HepG2 (cell line): ENCODE measurements around the gene CAP2. TPM values are rescaled to one million over a fixed set of nuclear protein-coding genes. Genes with fewer than 3 reads are reported as not detected.

Source experiments
- ATAC-seq: fragments of 200-7000 bp; cut with Tn5 transposase; 3 replicates; pipeline ENCODE4 v1.9.1; 2020; ENCODE audit warnings: mild to moderate bottlenecking, moderate library complexity
- BruUV-seq: library from RNA; stranded (reverse); fragments of 400-500 nt; replicated peaks from 2 replicates; lab custom pipeline; 2021; lab: Mats Ljungman, UMichigan
- CTCF ChIA-PET: fragments of 300-600 bp; formaldehyde crosslinking; extraction: SDS; loops from one replicate; lab custom pipeline; 2021; ENCODE audit warnings: low total read pairs, inconsistent platforms, low intra/inter-chr PET ratio; lab: Yijun Ruan, JAX
- POLR2A ChIA-PET: fragments of 350-600 bp; sonication (Branson Sonifier 250); formaldehyde crosslinking; loops from one replicate; lab custom pipeline; 2020; ENCODE audit warnings: antibody characterized with exemption, inconsistent platforms; lab: Yijun Ruan, JAX
- DNase-seq: peaks from one replicate; pipeline ENCODE4 v3.0.0-alpha.2; 2015; ENCODE audit warnings: low spot score
- FAIRE-seq: peaks from 3 replicates; lab custom pipeline; 2011; peaks lifted over from hg19 to GRCh38; lab: Jason Lieb, UNC
- H2AFZ ChIP-seq: one replicate; pipeline ENCODE4 v1.6.1; 2011; ENCODE audit warnings: low read length, inconsistent platforms
- H3K27ac ChIP-seq: fragments of 300-600 bp; 3 replicates; pipeline ENCODE4 v1.8.0; 2011; ENCODE audit warnings: mixed run types, mild to moderate bottlenecking, mixed read lengths, low read length, inconsistent platforms; ENCODE audit not compliant: insufficient read depth; ENCODE audit errors: extremely low read length
- H3K27me3 ChIP-seq, 2 experiments: fragments of 200-600 bp in 1 of 2; 2 replicates in 1 of 2; 3 replicates in 1 of 2; pipeline versions ENCODE4 v1.6.0 to v1.8.0; 2011; ENCODE audit warnings: low read length in 2 of 2, mild to moderate bottlenecking in 2 of 2, moderate library complexity in 2 of 2, inconsistent platforms in 1 of 2; ENCODE audit not compliant: insufficient read depth in 2 of 2, control insufficient read depth in 1 of 2
- H3K36me3 ChIP-seq, 2 experiments: fragments of 200-600 bp in 1 of 2; replicated peaks in 1 of 2; 2 replicates in 1 of 2; 3 replicates in 1 of 2; pipeline versions ENCODE4 v1.5.1 to v1.8.0; 2011; ENCODE audit warnings: low read length in 2 of 2, inconsistent platforms in 1 of 2; ENCODE audit not compliant: insufficient read depth in 2 of 2, control insufficient read depth in 1 of 2
- H3K4me1 ChIP-seq: 2 replicates; pipeline ENCODE4 v1.5.1; 2012; ENCODE audit warnings: low read length, inconsistent platforms; ENCODE audit not compliant: insufficient read depth
- H3K4me2 ChIP-seq: 2 replicates; pipeline ENCODE4 v1.6.0; 2011; ENCODE audit warnings: low read depth, low read length, inconsistent platforms
- H3K4me3 ChIP-seq, 3 experiments: fragments of 200-600 bp in 1 of 3; sonication (generic), shearing (Covaris generic) in 1 of 3; replicated peaks in 1 of 3; 2 replicates each; pipeline ENCODE4 v1.5.1; 2011 to 2016; ENCODE audit warnings: low read length in 3 of 3, inconsistent platforms in 2 of 3, low read depth in 2 of 3, mild to moderate bottlenecking in 2 of 3, control low read depth in 1 of 3, mixed read lengths in 1 of 3; ENCODE audit not compliant: insufficient read depth in 1 of 3
- H3K79me2 ChIP-seq: one replicate; pipeline ENCODE4 v1.6.1; 2011; ENCODE audit warnings: low read length, inconsistent platforms; ENCODE audit not compliant: insufficient read depth
- H3K9ac ChIP-seq: 2 replicates; pipeline ENCODE4 v1.6.0; 2011; ENCODE audit warnings: mild to moderate bottlenecking, low read depth, low read length, inconsistent platforms; ENCODE audit not compliant: insufficient read depth
- H3K9me3 ChIP-seq: 2 replicates; pipeline ENCODE4 v1.5.1; 2012; ENCODE audit warnings: mild to moderate bottlenecking, low read length
- H4K20me1 ChIP-seq: 2 replicates; pipeline ENCODE4 v1.6.0; 2011; ENCODE audit warnings: inconsistent platforms, mild to moderate bottlenecking, low read length, moderate library complexity; ENCODE audit not compliant: insufficient read depth
- ATF3 ChIP-seq: sonication (generic); formaldehyde crosslinking; IDR thresholded peaks from 2 replicates; pipeline ENCODE4 v1.4.0; 2020; ENCODE audit warnings: missing genetic modification reagents
- CREM ChIP-seq, 2 experiments: sonication (generic) in 1 of 2; formaldehyde crosslinking in 1 of 2; IDR thresholded peaks; 2 replicates each; pipeline versions ENCODE4 v1.4.0 to v1.6.1; 2016 to 2020; ENCODE audit warnings: antibody characterized with exemption in 1 of 2, mild to moderate bottlenecking in 1 of 2, missing genetic modification reagents in 1 of 2
- MBD4 ChIP-seq: IDR thresholded peaks from 2 replicates; pipeline ENCODE4 v1.6.1; 2012; ENCODE audit warnings: low read length, inconsistent platforms, borderline replicate concordance
- NPAS2 ChIP-seq: sonication (generic); formaldehyde crosslinking; IDR thresholded peaks from 2 replicates; pipeline ENCODE4 v1.8.0; 2022; ENCODE audit warnings: mild to moderate bottlenecking, missing genetic modification reagents, borderline replicate concordance
- NR0B2 ChIP-seq: sonication (generic); formaldehyde crosslinking; IDR thresholded peaks from 2 replicates; pipeline ENCODE4 v1.4.0; 2020; ENCODE audit warnings: mild to moderate bottlenecking, missing genetic modification reagents
- RXRB ChIP-seq: IDR thresholded peaks from 2 replicates; pipeline ENCODE4 v1.6.1; 2016; ENCODE audit warnings: borderline replicate concordance, missing genetic modification reagents, missing compliant biosample characterization
- SP5 ChIP-seq: IDR thresholded peaks from 2 replicates; pipeline ENCODE4 v1.6.1; 2016; ENCODE audit warnings: low read depth, borderline replicate concordance
- SUZ12 ChIP-seq: fragments of 150-350 bp; IDR thresholded peaks from 2 replicates; pipeline ENCODE4 v1.6.1; 2014; ENCODE audit warnings: low read depth, low read length
- TGIF2 ChIP-seq: IDR thresholded peaks from 2 replicates; pipeline ENCODE4 v1.6.1; 2016; ENCODE audit warnings: control low read depth, missing compliant biosample characterization
- ZNF101 ChIP-seq: sonication (generic); formaldehyde crosslinking; IDR thresholded peaks from 2 replicates; pipeline ENCODE4 v1.4.0; 2020; ENCODE audit warnings: mild to moderate bottlenecking, low read depth, missing genetic modification reagents, borderline replicate concordance
- ZNF207 ChIP-seq: fragments of 450-650 bp; IDR thresholded peaks from 2 replicates; pipeline ENCODE4 v1.6.1; 2016; ENCODE audit warnings: antibody characterized with exemption, borderline replicate concordance
- ZNF3 ChIP-seq: IDR thresholded peaks from 2 replicates; pipeline ENCODE4 v1.7.0; 2017; ENCODE audit warnings: inconsistent platforms
- ZNF354B ChIP-seq: sonication (generic); formaldehyde crosslinking; IDR thresholded peaks from 2 replicates; pipeline ENCODE4 v1.8.0; 2022; ENCODE audit warnings: mild to moderate bottlenecking, missing genetic modification reagents
- ZNF44 ChIP-seq: sonication (generic); formaldehyde crosslinking; IDR thresholded peaks from 2 replicates; pipeline ENCODE4 v1.5.1; 2020; ENCODE audit warnings: mild to moderate bottlenecking, missing genetic modification reagents
- ZNF570 ChIP-seq: sonication (generic); formaldehyde crosslinking; IDR thresholded peaks from 2 replicates; pipeline ENCODE4 v1.4.0; 2020; ENCODE audit warnings: mild to moderate bottlenecking, missing genetic modification reagents, borderline replicate concordance
- ZNF577 ChIP-seq: sonication (generic); formaldehyde crosslinking; IDR thresholded peaks from 2 replicates; pipeline ENCODE4 v1.4.0; 2020; ENCODE audit warnings: mild to moderate bottlenecking, low read depth, missing genetic modification reagents, borderline replicate concordance
- ZNF607 ChIP-seq: sonication (generic); formaldehyde crosslinking; IDR thresholded peaks from 2 replicates; pipeline ENCODE4 v1.5.1; 2020; ENCODE audit warnings: missing genetic modification reagents, mild to moderate bottlenecking, borderline replicate concordance
- ZNF660 ChIP-seq: sonication (generic); formaldehyde crosslinking; IDR thresholded peaks from 2 replicates; pipeline ENCODE4 v1.5.1; 2020; ENCODE audit warnings: mild to moderate bottlenecking, low read depth, missing genetic modification reagents, borderline replicate concordance
- WGBS: methylation state at CpG from one replicate; pipeline ENCODE4 v1.1.6; 2017; ENCODE audit warnings: low lambda C conversion rate; 5-methylcytosine and 5-hydroxymethylcytosine counted together
- in situ Hi-C: cut with HindIII; loops from 2 replicates; pipeline ENCODE4 v1.10.0; 2017; ENCODE audit warnings: low pct_unique_long_range_greater_than_20kb; ENCODE audit not compliant: extremely low pct_ligation_motif_present
- intact Hi-C: fragments of 100-400 bp; cut with micrococcal nuclease; formaldehyde crosslinking; loops from one replicate; pipeline ENCODE4 v1.10.0; 2022; ENCODE audit not compliant: unreplicated experiment
- polyA plus RNA-seq, 8 experiments: library from polyadenylated mRNA; depleted of rRNA in 3 of 8; stranded (reverse) in 7 of 8; unstranded in 1 of 8; fragments of >200 nt; fragmentation: Illumina TruSeq in 4 of 8; extraction: Trizol in 4 of 8; gene quantifications; 2 replicates each; pipeline versions ENCODE4 v1.2.1 to v1.2.3, GENCODE V29; 2011 to 2016; ENCODE audit warnings: low read depth in 4 of 8, missing spikeins in 1 of 8, mixed read lengths in 1 of 8; ENCODE audit not compliant: insufficient read depth in 1 of 8
- total RNA-seq, 5 experiments: library from RNA; depleted of rRNA; stranded (reverse); fragments of >200 nt; fragmentation: Illumina TruSeq; extraction: Trizol; gene quantifications; 2 replicates each; pipeline ENCODE4 v1.2.3, GENCODE V29; 2016; ENCODE audit warnings: low read depth in 1 of 5
- TF ChIP-seq, protein P1 (sequence below): sonication (generic); formaldehyde crosslinking; IDR thresholded peaks from 2 replicates; pipeline ENCODE4 v1.4.0; 2020; ENCODE audit warnings: missing genetic modification reagents
- TF ChIP-seq, protein P2 (sequence below): sonication (generic); formaldehyde crosslinking; IDR thresholded peaks from 2 replicates; pipeline ENCODE4 v1.5.0; 2020; ENCODE audit warnings: missing genetic modification reagents

The CAP2 gene
- total and polyA plus RNA-seq, 2 of the 13 experiments (the other 11 are each of a cell fraction or from before 2014, with no cell fraction given): 7.9 to 53.1 TPM

DNA sequence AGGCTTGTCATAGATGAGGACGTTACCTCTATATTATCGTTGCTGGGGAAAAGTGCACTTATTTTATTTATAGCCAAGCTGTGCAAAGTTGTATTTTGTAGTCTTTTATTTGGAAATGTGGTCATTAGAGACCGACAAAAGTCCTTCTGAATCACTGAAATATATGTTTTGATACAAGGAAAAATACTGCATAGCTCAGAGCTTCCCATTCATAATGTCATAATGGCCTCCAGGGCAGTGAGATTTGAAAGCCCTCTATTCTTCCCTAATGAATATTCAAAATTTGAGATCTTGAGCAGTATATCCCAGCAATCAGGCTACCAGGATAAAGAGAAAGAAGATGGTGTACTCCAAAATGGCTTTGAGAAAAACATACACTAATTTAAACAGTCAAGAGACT is 64.6 kb downstream of the CAP2 start (continued):
- TF ChIP-seq, protein P1, sequence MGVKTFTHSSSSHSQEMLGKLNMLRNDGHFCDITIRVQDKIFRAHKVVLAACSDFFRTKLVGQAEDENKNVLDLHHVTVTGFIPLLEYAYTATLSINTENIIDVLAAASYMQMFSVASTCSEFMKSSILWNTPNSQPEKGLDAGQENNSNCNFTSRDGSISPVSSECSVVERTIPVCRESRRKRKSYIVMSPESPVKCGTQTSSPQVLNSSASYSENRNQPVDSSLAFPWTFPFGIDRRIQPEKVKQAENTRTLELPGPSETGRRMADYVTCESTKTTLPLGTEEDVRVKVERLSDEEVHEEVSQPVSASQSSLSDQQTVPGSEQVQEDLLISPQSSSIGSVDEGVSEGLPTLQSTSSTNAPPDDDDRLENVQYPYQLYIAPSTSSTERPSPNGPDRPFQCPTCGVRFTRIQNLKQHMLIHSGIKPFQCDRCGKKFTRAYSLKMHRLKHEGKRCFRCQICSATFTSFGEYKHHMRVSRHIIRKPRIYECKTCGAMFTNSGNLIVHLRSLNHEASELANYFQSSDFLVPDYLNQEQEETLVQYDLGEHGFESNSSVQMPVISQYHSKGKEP: no peak

- 87% methylated on average over 4 of the region's 4 CpGs for WGBS
- ATAC-seq (no peak), FAIRE-seq (no peak), DNase-seq (no peak)
- CTCF ChIA-PET: no interaction called here
- H3K36me3 ChIP-seq: no peaks in the 10 kb centered on the region
- BruUV-seq: no TSS peak
- H3K4me3 ChIP-seq: no peak overlapping the region
- no peak overlapping the region for H3K27ac ChIP-seq
- no peaks in the 10 kb centered on the region for H3K79me2 ChIP-seq
- in situ Hi-C loops (no loop called here), intact Hi-C loops (no loop called here)
- POLR2A ChIA-PET: no interaction called here
- H3K9ac ChIP-seq: no peak overlapping the region
- H3K4me2 ChIP-seq: no peak overlapping the region
- H4K20me1 ChIP-seq: no peaks in the 10 kb centered on the region
- H2AFZ ChIP-seq: no peak overlapping the region
- TF ChIP-seq ZNF570 (CRISPR knock-in tag) (no peak), RXRB (CRISPR knock-in tag) (no peak), SUZ12 (no peak), ZNF207 (no peak), MBD4 (no peak), CREM (IDR thresholded peaks at IDR 0.05) (no peak), CREM (CRISPR knock-in tag; IDR thresholded peaks at IDR 0.05) (no peak), NR0B2 (CRISPR knock-in tag) (no peak), ATF3 (CRISPR knock-in tag) (no peak), ZNF607 (CRISPR knock-in tag) (no peak), ZNF660 (CRISPR knock-in tag) (no peak), ZNF354B (CRISPR knock-in tag) (no peak), ZNF577 (CRISPR knock-in tag) (no peak), ZNF44 (CRISPR knock-in tag) (no peak), TGIF2 (CRISPR knock-in tag) (no peak), SP5 (CRISPR knock-in tag) (no peak), NPAS2 (CRISPR knock-in tag) (no peak), ZNF101 (no peak), ZNF3 (CRISPR knock-in tag) (no peak)
- TF ChIP-seq, protein P2, sequence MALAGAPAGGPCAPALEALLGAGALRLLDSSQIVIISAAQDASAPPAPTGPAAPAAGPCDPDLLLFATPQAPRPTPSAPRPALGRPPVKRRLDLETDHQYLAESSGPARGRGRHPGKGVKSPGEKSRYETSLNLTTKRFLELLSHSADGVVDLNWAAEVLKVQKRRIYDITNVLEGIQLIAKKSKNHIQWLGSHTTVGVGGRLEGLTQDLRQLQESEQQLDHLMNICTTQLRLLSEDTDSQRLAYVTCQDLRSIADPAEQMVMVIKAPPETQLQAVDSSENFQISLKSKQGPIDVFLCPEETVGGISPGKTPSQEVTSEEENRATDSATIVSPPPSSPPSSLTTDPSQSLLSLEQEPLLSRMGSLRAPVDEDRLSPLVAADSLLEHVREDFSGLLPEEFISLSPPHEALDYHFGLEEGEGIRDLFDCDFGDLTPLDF (CRISPR knock-in tag): no peak
- TF ChIP-seq, all 625 proteins: peak for 0
- Histone ChIP-seq H3K9me3 (no peaks in the 10 kb centered on the region), H3K4me1 (peaks cover 5% of the 10 kb centered on the region; the same call in 1 of the 2 replicates), H3K27me3 (no peaks in the 10 kb centered on the region)
These were observed 65.6 kb downstream of the CAP2 start for GRCh38 chr6:17458966-17459365.
